ENCODE measurements around the gene MICAL2. TPM values are rescaled to one million over a fixed set of nuclear protein-coding genes. Genes with fewer than 3 reads are reported as not detected.

MICAL2 gene
- total RNA-seq, 1 experiment from 2014 or later = 42.4 TPM

DNA sequence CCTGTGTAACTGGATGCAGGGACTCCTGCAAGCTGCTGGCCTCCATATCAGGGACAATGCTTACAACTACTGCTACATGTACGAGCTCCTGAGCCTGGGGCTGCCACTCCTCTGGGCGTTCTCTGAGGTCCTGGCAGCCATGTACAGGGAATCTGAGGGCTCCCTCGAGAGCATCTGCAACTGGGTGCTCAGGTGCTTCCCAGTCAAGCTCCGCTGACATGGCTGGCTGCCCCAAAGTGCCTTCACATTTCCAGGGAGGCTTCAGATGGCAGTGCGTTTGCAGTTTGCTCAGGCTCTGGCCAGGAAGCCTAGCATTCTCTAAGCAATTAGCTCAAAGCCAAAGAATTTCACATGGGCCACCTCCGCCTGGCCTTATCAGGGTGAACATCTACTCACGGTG is 149.6 kb downstream of the MICAL2 start:
- Histone ChIP-seq H3K36me3 (peaks cover 37% of the 10 kb centered on the region), H3K27me3 (no peaks in the 10 kb centered on the region), H3K9me3 (no peaks in the 10 kb centered on the region), H3K4me3 (no peak overlapping the region)
- no peak for DNase-seq

DNA sequence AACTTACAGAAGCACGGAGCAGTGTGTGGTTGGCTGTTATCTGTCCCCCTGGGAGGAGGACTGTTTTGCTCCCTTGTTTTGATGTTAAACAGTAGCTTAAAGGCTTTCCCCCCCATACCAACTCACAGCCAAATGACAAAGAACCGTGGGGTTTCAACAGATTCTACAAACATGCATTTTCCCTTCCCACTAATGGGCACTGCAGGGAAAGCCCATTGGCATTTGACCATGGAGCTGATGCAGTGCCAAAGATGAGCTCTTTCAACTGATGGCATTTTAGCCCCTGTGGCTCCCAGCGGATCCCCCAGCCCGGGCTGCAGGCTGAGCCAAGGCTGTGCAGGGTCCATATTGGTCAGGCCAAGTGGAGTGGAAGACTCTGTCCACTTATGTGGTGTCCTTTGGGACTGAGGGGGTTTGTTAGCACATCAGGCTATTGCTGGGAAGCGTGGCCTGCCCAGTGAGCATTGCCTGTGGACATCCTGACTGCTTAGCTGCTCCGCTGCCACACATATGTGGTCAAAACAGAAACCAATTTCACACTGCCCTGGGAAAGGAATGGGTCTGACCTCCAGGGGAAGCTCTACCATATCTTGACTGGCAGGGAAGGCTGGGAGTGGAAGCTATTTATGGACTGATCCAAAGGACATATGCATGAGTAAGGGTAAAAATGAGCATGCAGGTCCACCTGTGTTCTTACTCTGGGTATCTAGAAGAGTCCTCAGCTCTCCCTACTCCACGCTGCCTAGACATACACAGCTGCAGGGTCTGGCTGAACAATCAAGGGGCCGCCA is 150.5 kb downstream of the MICAL2 start:
- DNase-seq = no peak
- no peak overlapping the region for H3K4me3 ChIP-seq
- no peaks in the 10 kb centered on the region for H3K9me3 ChIP-seq
- H3K36me3 ChIP-seq = peaks cover 37% of the 10 kb centered on the region
- no peaks in the 10 kb centered on the region for H3K27me3 ChIP-seq

DNA sequence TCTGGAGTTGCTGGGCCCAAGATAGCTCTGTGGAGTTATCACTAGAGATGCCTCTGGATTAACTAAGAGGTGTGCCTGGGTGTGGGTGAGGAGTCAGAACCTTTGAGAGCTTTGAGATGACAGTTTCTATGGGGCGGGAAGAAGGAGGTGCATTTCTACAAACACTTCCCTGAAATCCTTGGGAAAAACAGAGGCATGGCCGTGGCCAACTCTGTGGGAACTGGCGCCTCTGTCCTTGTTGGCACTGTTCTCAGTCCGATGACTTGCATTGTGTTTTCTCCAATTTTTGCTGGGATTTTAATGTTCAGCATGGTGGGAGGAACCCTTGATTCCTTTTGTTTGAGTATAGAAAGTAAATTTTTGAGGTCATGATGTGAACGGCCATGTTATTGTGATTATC is 151.2 kb downstream of the MICAL2 start:
- DNase-seq = no peak
- H3K27me3 ChIP-seq = no peaks in the 10 kb centered on the region
- H3K9me3 ChIP-seq = no peaks in the 10 kb centered on the region
- peaks cover 35% of the 10 kb centered on the region for H3K36me3 ChIP-seq
- no peak overlapping the region for H3K4me3 ChIP-seq

DNA sequence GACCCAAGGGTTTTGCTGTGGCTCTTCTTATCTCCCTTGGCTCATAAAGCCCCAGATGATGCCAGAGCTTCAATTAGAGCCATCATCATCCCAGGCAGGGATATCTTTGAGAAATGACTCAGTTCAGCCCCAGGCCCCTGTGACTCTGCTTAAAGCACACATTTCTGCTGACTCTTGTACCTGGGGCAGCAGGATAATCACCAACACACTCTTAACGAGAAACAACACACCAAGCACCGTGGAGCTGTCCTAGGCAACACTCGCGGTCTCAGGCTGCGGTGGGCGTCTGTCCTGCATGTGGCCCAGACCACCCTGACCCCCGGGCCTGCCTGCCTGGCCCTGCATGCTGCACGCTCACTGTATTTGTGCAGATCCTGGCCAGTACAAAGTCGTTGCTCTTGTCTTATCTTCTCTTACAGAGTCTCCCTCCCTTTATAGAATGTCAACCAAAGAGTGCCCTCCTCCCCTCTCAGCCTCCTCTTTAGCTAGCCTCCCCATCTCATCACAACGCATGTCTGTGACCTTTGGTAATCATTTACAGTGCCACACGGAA is 152.8 kb downstream of the MICAL2 start:
- no peak for DNase-seq

GRCh38 chr11:12264361-12264760 is 154.0 kb downstream of the MICAL2 start:
- DNase-seq = no peak
- H3K36me3 ChIP-seq = peaks cover 24% of the 10 kb centered on the region
- H3K27me3 ChIP-seq = no peaks in the 10 kb centered on the region
- no peaks in the 10 kb centered on the region for H3K9me3 ChIP-seq
- no peak overlapping the region for H3K4me3 ChIP-seq

More for the DNA sequence above, 152.8 kb downstream of the MICAL2 start:
- Histone ChIP-seq H3K9me3 (no peaks in the 10 kb centered on the region), H3K27me3 (no peaks in the 10 kb centered on the region), H3K4me3 (no peak overlapping the region), H3K36me3 (peaks cover 31% of the 10 kb centered on the region)

GRCh38 chr11:12266132-12266531 is 155.7 kb downstream of the MICAL2 start:
- Histone ChIP-seq H3K27me3 (no peaks in the 10 kb centered on the region), H3K9me3 (no peaks in the 10 kb centered on the region), H3K4me3 (no peak overlapping the region), H3K36me3 (peaks cover 11% of the 10 kb centered on the region)
- DNase-seq = no peak

- Histone ChIP-seq H3K36me3 (peaks cover 5% of the 10 kb centered on the region), H3K9me3 (no peaks in the 10 kb centered on the region), H3K27me3 (no peaks in the 10 kb centered on the region), H3K4me3 (no peak overlapping the region)
- DNase-seq = no peak
Observed at GRCh38 chr11:12266943-12267342, 156.6 kb downstream of the MICAL2 start.

DNA sequence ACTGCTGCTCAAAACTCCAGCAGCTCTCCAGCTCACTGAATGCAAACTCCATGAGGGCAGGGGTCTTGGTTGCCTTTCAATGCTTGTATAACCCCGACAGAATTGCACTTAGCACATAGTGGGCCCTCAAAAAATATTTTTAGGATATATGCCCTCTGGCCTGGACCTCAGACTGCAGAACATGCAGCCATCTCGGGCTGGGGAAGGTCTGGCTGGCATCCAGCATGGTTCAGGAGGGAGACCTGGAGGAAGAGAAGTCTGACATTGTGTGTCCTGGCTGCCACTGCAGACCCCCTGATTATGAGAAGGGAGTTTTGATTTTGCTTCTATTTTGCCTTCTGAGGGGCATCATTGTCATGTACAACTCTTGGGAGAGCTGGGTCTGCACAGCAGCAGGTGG is 157.5 kb downstream of the MICAL2 start:
- Histone ChIP-seq H3K27me3 (no peaks in the 10 kb centered on the region), H3K4me3 (no peak overlapping the region), H3K9me3 (no peaks in the 10 kb centered on the region), H3K36me3 (peaks cover 3% of the 10 kb centered on the region)
- no peak for DNase-seq

- Histone ChIP-seq H3K27me3 (no peaks in the 10 kb centered on the region), H3K4me3 (no peak overlapping the region), H3K36me3 (no peaks in the 10 kb centered on the region; the same call in 1 of the 2 replicates), H3K9me3 (no peaks in the 10 kb centered on the region)
- no peak for DNase-seq
Observed at GRCh38 chr11:12269104-12269441, 158.7 kb downstream of the MICAL2 start.

- Histone ChIP-seq H3K4me3 (no peak overlapping the region), H3K27me3 (no peaks in the 10 kb centered on the region), H3K36me3 (no peaks in the 10 kb centered on the region), H3K9me3 (no peaks in the 10 kb centered on the region)
- no peak for DNase-seq
Observed at GRCh38 chr11:12269446-12270214, 159.2 kb downstream of the MICAL2 start.

- no peak overlapping the region for H3K4me3 ChIP-seq
- no peak for DNase-seq
Observed at GRCh38 chr11:12270215-12270797, 159.9 kb downstream of the MICAL2 start.

DNA sequence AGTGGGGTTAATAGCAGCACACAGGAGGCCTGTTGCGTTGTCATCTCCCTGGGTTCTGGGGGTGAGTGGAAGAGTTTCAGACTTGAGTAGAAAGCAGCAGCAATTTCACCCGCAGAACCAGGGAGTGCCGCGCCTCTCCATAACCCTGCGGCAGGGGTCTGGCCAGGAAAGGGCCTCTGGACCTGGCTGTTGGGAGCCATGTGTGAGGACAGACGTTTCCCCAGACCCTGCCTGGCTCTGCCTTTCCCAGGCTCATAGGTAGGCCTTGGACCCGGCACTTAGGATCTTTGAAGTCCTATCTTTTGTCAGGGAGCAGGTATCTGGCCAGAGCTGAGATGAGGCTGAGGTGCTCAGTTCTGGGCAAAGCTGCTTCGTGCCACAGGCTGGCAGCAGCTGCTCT is 160.4 kb downstream of the MICAL2 start:
- Histone ChIP-seq H3K9me3 (no peaks in the 10 kb centered on the region), H3K4me3 (no peak overlapping the region), H3K36me3 (no peaks in the 10 kb centered on the region), H3K27me3 (no peaks in the 10 kb centered on the region)
- no peak for DNase-seq

More at GRCh38 chr11:12270215-12270797, 159.9 kb downstream of the MICAL2 start:
- Histone ChIP-seq H3K27me3 (no peaks in the 10 kb centered on the region), H3K36me3 (no peaks in the 10 kb centered on the region), H3K9me3 (no peaks in the 10 kb centered on the region)

GRCh38 chr11:12271241-12271640 is 160.9 kb downstream of the MICAL2 start:
- DNase-seq = no peak

DNA sequence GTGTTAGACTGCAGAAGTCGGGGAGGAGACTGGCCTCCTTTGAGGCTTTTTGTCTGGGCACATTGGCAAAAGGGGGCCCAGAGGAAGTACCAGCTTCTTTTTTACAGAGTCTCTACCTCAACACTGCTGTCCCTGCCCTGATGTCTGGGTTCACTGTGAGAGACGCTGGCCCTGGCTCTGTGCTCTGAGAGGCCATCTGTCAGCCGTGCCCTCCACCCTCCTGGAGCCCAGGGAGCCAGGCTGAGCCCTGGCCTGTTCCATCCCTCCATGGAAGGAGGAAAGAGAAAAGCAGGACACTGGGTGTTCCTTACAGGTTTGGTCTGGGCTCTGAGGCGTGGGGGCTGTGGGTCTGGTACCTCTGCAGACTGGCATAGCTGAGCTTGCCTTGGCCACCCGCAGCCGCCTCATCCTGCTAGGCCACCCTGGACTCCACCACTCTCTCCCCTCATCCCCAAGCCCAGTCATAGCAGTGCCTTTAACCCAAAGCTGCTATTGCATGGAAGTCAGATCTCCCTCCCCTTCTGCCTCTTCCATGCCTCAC is 161.5 kb downstream of the MICAL2 start:
- no peak overlapping the region for H3K4me3 ChIP-seq
- DNase-seq = no peak
- no peaks in the 10 kb centered on the region for H3K36me3 ChIP-seq
- H3K27me3 ChIP-seq = no peaks in the 10 kb centered on the region
- no peaks in the 10 kb centered on the region for H3K9me3 ChIP-seq

More at GRCh38 chr11:12271241-12271640, 160.9 kb downstream of the MICAL2 start:
- no peaks in the 10 kb centered on the region for H3K36me3 ChIP-seq
- no peaks in the 10 kb centered on the region for H3K9me3 ChIP-seq
- no peaks in the 10 kb centered on the region for H3K27me3 ChIP-seq
- no peak overlapping the region for H3K4me3 ChIP-seq

DNA sequence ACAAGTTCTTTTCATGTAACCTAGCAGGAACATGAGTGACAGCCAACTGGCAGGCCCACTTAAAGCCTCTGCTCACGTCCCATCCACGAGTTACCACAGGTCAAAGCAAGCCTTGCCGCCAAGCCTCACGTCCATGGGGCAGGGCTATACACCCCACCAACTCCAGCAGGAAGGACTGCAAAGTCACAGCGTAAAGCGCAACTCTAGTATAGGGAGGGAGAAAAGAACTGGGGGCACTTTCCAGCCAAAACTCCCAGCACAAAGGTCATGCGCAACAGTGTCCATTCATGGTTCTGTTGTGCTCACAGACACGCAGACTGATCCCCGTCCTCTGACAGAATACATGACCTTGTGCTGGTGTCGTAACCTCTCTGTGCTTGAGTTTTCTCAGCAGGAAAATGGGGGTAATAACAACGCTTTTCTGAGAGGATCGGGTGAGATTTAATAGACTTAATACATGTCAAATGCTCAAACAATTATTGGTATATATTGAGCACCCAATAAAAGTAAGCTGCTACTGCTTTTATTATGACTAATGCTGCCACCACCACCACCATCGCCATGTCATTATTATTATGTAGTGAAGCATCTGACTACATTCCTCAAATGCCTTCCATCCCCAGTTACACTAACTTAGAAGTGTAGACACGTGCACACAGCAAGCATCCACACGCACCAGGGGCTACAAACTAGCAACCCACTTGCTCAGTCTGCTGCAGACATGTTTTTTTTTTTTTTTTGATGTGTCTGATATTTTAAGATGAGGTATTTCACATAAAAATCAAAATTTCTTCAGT is 162.6 kb downstream of the MICAL2 start:
- Histone ChIP-seq H3K36me3 (no peaks in the 10 kb centered on the region), H3K27me3 (no peaks in the 10 kb centered on the region), H3K9me3 (no peaks in the 10 kb centered on the region), H3K4me3 (no peak overlapping the region)
- no peak for DNase-seq

DNA sequence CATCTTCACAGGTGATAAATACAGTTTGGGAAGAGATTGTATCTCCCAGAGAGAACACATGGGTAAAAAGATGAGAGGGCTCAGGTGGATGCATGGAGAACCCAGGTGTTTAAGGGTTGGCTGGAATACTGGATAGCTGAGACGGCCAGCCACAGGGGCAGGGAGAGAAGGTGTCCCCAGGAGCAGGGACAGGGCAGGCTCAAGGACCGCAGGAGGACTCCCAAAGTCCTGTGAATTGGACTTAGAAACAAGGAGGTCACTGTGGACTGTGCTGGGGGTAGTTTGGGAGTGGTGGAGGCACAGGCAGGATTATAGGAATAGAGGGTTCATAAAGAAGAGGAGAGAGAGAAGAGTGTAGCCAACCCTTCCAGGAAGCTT is 163.2 kb downstream of the MICAL2 start:
- H3K36me3 ChIP-seq = no peaks in the 10 kb centered on the region
- no peak for DNase-seq
- H3K4me3 ChIP-seq = no peak overlapping the region
- H3K27me3 ChIP-seq = no peaks in the 10 kb centered on the region
- H3K9me3 ChIP-seq = no peaks in the 10 kb centered on the region
